GM12875 (cell line): ENCODE results near the gene DHX32.

ENCODE experiments used
- H3K4me3 ChIP-seq: one replicate; pipeline ENCODE4 v1.5.1; 2011; ENCODE audit warnings: low read depth, low read length, control low read depth
- TF ChIP-seq, protein P1 (sequence below): IDR thresholded peaks from 2 replicates; pipeline ENCODE4 v1.5.1; 2011; ENCODE audit warnings: low read depth, mild to moderate bottlenecking, control low read depth, inconsistent platforms, low read length, moderate library complexity, borderline replicate concordance; ENCODE audit not compliant: insufficient read depth

Gene DHX32

DNA sequence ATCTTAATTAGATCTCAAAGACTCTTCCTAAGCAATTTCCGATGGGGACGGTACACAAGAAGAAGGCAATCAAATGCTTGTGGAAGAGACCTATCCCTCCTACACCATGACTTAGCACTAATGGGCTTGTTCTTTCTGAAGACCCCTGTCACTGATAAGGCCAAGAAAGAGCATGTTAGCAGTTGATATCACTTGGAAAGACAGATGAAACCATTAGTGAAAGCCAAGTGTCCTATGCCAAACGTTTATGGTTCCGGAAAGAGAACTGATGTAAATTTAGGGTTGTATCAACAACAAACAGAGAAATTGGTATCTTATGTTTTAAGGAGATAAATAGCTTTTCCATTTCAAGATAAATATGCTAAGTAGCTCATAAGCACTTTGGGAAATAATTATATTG is 64.5 kb downstream of the DHX32 start:
- TF ChIP-seq, protein P1, sequence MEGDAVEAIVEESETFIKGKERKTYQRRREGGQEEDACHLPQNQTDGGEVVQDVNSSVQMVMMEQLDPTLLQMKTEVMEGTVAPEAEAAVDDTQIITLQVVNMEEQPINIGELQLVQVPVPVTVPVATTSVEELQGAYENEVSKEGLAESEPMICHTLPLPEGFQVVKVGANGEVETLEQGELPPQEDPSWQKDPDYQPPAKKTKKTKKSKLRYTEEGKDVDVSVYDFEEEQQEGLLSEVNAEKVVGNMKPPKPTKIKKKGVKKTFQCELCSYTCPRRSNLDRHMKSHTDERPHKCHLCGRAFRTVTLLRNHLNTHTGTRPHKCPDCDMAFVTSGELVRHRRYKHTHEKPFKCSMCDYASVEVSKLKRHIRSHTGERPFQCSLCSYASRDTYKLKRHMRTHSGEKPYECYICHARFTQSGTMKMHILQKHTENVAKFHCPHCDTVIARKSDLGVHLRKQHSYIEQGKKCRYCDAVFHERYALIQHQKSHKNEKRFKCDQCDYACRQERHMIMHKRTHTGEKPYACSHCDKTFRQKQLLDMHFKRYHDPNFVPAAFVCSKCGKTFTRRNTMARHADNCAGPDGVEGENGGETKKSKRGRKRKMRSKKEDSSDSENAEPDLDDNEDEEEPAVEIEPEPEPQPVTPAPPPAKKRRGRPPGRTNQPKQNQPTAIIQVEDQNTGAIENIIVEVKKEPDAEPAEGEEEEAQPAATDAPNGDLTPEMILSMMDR = no peak
- no peak overlapping the region for H3K4me3 ChIP-seq

- TF ChIP-seq, protein P1 = no peak
- no peak overlapping the region for H3K4me3 ChIP-seq
These were observed 65.3 kb downstream of the DHX32 start for GRCh38 chr10:125815764-125816163.

DNA sequence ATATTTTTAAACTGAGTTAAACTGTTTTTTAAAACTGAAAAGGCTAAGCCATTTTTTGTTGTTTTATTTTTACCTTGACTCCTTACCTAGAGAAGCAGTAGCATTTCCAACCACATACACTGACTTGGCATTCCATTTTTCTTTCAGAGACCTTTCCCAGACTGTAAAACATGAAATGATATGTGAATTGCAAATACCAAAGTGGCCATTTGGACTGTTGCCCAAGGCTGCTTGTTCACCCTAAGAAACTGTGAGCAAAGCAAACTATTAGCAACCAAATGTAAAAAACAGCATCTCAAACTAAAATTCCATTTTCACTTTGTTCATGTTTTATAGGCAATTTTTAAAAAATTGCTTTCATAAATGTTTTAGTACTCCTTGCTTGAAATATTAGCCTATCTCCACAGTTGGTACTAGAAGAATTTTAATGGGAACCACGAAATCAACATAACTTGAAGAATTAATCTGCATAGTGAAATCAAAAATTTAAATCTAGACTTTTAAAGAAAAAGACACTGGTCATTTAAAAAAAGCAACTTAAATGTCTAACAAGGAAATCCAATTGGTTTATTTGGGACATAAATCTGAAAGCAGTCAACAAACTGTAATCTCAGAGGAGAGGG is 68.9 kb downstream of the DHX32 start:
- H3K4me3 ChIP-seq = no peak overlapping the region
- TF ChIP-seq, protein P1 = no peak

DNA sequence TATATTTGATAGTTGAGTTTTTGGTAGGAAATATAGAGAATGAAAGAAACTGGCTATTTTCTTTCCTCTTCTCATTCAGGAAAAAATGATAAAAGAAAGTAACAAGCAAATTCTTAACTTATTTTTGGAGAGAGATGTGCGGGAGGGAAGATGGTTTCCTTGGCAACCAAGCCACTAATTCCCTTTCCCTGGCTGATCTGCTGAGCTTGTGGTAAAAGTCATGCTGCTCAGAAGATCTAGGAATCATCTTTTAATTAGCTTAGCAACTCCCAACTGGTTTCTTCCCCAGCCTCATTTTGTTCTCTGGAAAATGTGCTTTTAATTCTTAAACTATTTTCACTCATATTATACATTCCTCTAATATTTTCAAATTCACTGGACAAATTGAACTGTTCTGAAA is 69.8 kb downstream of the DHX32 start:
- TF ChIP-seq, protein P1 = no peak
- H3K4me3 ChIP-seq = no peak overlapping the region

DNA sequence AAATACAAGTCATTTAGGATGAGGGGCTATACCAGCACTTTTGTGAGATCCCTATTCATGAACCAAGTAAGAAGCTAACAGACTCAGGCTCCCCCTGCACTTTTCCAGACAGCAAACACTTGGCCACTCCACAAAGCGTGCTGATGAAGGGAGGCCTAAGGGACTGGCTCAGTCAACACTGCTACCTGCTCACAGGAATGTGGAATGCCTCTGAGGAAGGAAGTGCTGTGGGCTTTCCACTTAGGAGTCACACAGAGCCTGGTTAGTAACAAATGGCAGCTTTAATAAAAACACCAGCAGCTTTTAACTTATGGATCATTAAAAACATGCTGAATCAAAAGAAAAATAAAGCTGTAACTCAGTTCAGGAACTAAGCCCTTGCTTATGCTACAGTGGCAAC is 73.0 kb downstream of the DHX32 start:
- TF ChIP-seq, protein P1 = no peak
- H3K4me3 ChIP-seq = no peak overlapping the region

GRCh38 chr10:125802739-125803138 is 78.4 kb downstream of the DHX32 start:
- TF ChIP-seq, protein P1 = no peak
- H3K4me3 ChIP-seq = no peak overlapping the region

- H3K4me3 ChIP-seq = no peak overlapping the region
- TF ChIP-seq, protein P1 = no peak
These were observed 79.0 kb downstream of the DHX32 start for GRCh38 chr10:125802131-125802530.
